H1 (cell line): Measurements from ENCODE around the gene CDH16. TPM values are rescaled to one million over a fixed set of nuclear protein-coding genes. Genes with fewer than 3 reads are reported as not detected.

Experiments
- CTCF ChIA-PET: fragments of 300-600 bp; sonication (Branson Sonifier 250); formaldehyde crosslinking; loops from one replicate; lab custom pipeline; 2021; ENCODE audit not compliant: partially characterized antibody; lab: Charles Lee
- POLR2A ChIA-PET: fragments of 300-600 bp; sonication (Branson Sonifier 250); formaldehyde crosslinking; loops from one replicate; lab custom pipeline; 2021; ENCODE audit warnings: inconsistent platforms; ENCODE audit not compliant: partially characterized antibody; lab: Charles Lee
- DNase-seq, 2 experiments: peaks; one replicate each; pipeline versions ENCODE4 v3.0.0 to v3.0.0-alpha.2; 2010 to 2022; ENCODE audit warnings: low spot score in 2 of 2, low read depth in 1 of 2, mixed read lengths in 1 of 2
- FAIRE-seq: peaks from 2 replicates; lab custom pipeline; 2011; peaks lifted over from hg19 to GRCh38; lab: Jason Lieb, UNC
- H2AFZ ChIP-seq: 2 replicates; pipeline ENCODE4 v1.8.1; 2012; ENCODE audit warnings: low read length, inconsistent platforms
- H2AK5ac ChIP-seq: 2 replicates; pipeline ENCODE4 v1.6.1; 2013; ENCODE audit warnings: low read depth, low read length
- H2BK120ac ChIP-seq: replicated peaks from 2 replicates; pipeline ENCODE3; 2013; ENCODE audit warnings: low read depth, low read length, inconsistent platforms
- H2BK12ac ChIP-seq: 2 replicates; pipeline ENCODE4 v1.6.1; 2013; ENCODE audit warnings: low read depth, low read length
- H2BK15ac ChIP-seq: 2 replicates; pipeline ENCODE4 v1.6.1; 2013; ENCODE audit warnings: low read length
- H2BK20ac ChIP-seq: 2 replicates; pipeline ENCODE4 v1.6.1; 2013; ENCODE audit warnings: low read length
- H2BK5ac ChIP-seq: 2 replicates; pipeline ENCODE4 v1.6.1; 2013; ENCODE audit warnings: low read depth, low read length
- H3K14ac ChIP-seq: 2 replicates; pipeline ENCODE4 v1.6.1; 2013; ENCODE audit warnings: inconsistent platforms; ENCODE audit not compliant: insufficient read length
- H3K18ac ChIP-seq: 2 replicates; pipeline ENCODE4 v1.6.1; 2013; ENCODE audit warnings: low read length; ENCODE audit errors: extremely low read depth
- H3K23ac ChIP-seq: 2 replicates; pipeline ENCODE4 v1.6.1; 2013; ENCODE audit warnings: inconsistent platforms; ENCODE audit not compliant: insufficient read length
- H3K23me2 ChIP-seq: 2 replicates; pipeline ENCODE4 v1.6.1; 2013; ENCODE audit warnings: low read depth, low read length
- H3K27ac ChIP-seq: 2 replicates; pipeline ENCODE4 v1.6.1; 2011; ENCODE audit warnings: low read depth, low read length, inconsistent platforms
- H3K27me3 ChIP-seq, 4 experiments: replicated peaks in 1 of 4; 1 replicate in 1 of 4; 2 replicates in 3 of 4; pipeline versions ENCODE4 v1.6.1 to v1.8.1; 2011 to 2013; ENCODE audit warnings: low read length in 3 of 4, mild to moderate bottlenecking in 3 of 4, inconsistent platforms in 2 of 4, mixed read lengths in 2 of 4, moderate library complexity in 1 of 4; ENCODE audit not compliant: control insufficient read depth in 3 of 4, insufficient read depth in 3 of 4; ENCODE audit errors: extremely low read depth in 1 of 4
- H3K36me3 ChIP-seq, 4 experiments: 2 replicates each; pipeline versions ENCODE4 v1.6.1 to v1.8.1; 2011 to 2013; ENCODE audit warnings: mild to moderate bottlenecking in 4 of 4, low read length in 3 of 4, moderate library complexity in 2 of 4, control low read depth in 1 of 4, inconsistent platforms in 1 of 4; ENCODE audit not compliant: insufficient read depth in 4 of 4, control insufficient read depth in 2 of 4
- H3K4ac ChIP-seq: replicated peaks from 2 replicates; pipeline ENCODE3; 2013; ENCODE audit warnings: low read length, low read depth, mixed read lengths, inconsistent platforms; ENCODE audit not compliant: insufficient read length
- H3K4me1 ChIP-seq, 4 experiments: replicated peaks in 1 of 4; 1 replicate in 1 of 4; 2 replicates in 3 of 4; pipeline versions ENCODE4 v1.6.1 to v1.8.1; 2011 to 2013; ENCODE audit warnings: low read length in 3 of 4, inconsistent platforms in 2 of 4, mixed read lengths in 1 of 4; ENCODE audit not compliant: insufficient read depth in 4 of 4, control insufficient read depth in 3 of 4
- H3K4me2 ChIP-seq, 2 experiments: 2 replicates each; pipeline versions ENCODE4 v1.6.1 to v1.8.1; 2011 to 2013; ENCODE audit warnings: low read depth in 2 of 2, low read length in 2 of 2, control low read depth in 1 of 2, inconsistent platforms in 1 of 2, mild to moderate bottlenecking in 1 of 2; ENCODE audit not compliant: insufficient read depth in 1 of 2
- H3K4me3 ChIP-seq, 4 experiments: fragments of 200-600, 300-600 bp in 1 of 4; sonication (generic), shearing (Covaris generic), sonication (Bioruptor Twin) in 1 of 4; 2 replicates each; pipeline versions ENCODE4 v1.5.1 to v1.8.1; 2011 to 2016; ENCODE audit warnings: low read length in 4 of 4, low read depth in 3 of 4, control low read depth in 2 of 4, inconsistent platforms in 2 of 4, mild to moderate bottlenecking in 2 of 4, mixed read lengths in 1 of 4, moderate library complexity in 1 of 4; ENCODE audit not compliant: insufficient read depth in 2 of 4; ENCODE audit errors: extremely low read depth in 1 of 4
- H3K56ac ChIP-seq: replicated peaks from 2 replicates; pipeline ENCODE3; 2013; ENCODE audit warnings: low read depth, mild to moderate bottlenecking, mixed read lengths, low read length, inconsistent platforms; ENCODE audit not compliant: insufficient read length
- H3K79me1 ChIP-seq: 2 replicates; pipeline ENCODE4 v1.6.1; 2013; ENCODE audit warnings: low read depth, low read length, control low read depth
- H3K79me2 ChIP-seq, 2 experiments: 2 replicates each; pipeline versions ENCODE4 v1.6.1 to v1.8.1; 2012 to 2013; ENCODE audit warnings: low read length in 2 of 2, mild to moderate bottlenecking in 2 of 2, inconsistent platforms in 1 of 2; ENCODE audit not compliant: insufficient read depth in 2 of 2, control insufficient read depth in 1 of 2
- H3K9ac ChIP-seq, 4 experiments: replicated peaks in 1 of 4; 1 replicate in 1 of 4; 2 replicates in 3 of 4; pipeline versions ENCODE4 v1.6.1 to v1.8.1; 2011 to 2013; ENCODE audit warnings: low read depth in 3 of 4, low read length in 3 of 4, control low read depth in 2 of 4, mild to moderate bottlenecking in 2 of 4, moderate library complexity in 2 of 4, inconsistent platforms in 1 of 4; ENCODE audit errors: extremely low read depth in 1 of 4
- H3K9me3 ChIP-seq, 2 experiments: 2 replicates each; pipeline versions ENCODE4 v1.6.1 to v1.8.1; 2012 to 2013; ENCODE audit warnings: mild to moderate bottlenecking in 2 of 2, moderate library complexity in 2 of 2, control low read depth in 1 of 2, inconsistent platforms in 1 of 2, low read depth in 1 of 2, low read length in 1 of 2, mixed read lengths in 1 of 2; ENCODE audit not compliant: insufficient read depth in 2 of 2
- H4K20me1 ChIP-seq, 2 experiments: replicated peaks in 1 of 2; 2 replicates each; pipeline versions ENCODE3 to v1.8.1; 2011 to 2013; ENCODE audit warnings: inconsistent platforms in 2 of 2, low read length in 2 of 2, mild to moderate bottlenecking in 1 of 2; ENCODE audit not compliant: insufficient read depth in 2 of 2, control insufficient read depth in 1 of 2
- H4K5ac ChIP-seq: 2 replicates; pipeline ENCODE4 v1.6.1; 2013; ENCODE audit warnings: low read length, low read depth, mixed read lengths, inconsistent platforms; ENCODE audit not compliant: insufficient read length
- H4K8ac ChIP-seq: 2 replicates; pipeline ENCODE4 v1.8.0; 2013; ENCODE audit warnings: mild to moderate bottlenecking, moderate library complexity, low read length, inconsistent platforms; ENCODE audit not compliant: insufficient read depth; ENCODE audit errors: extremely low read depth
- H4K91ac ChIP-seq: replicated peaks from 2 replicates; pipeline ENCODE3; 2013; ENCODE audit warnings: low read length, mixed read lengths, inconsistent platforms; ENCODE audit not compliant: insufficient read length
- JUND ChIP-seq: IDR thresholded peaks from 2 replicates; pipeline ENCODE4 v1.6.1; 2011; ENCODE audit warnings: mild to moderate bottlenecking, improper control_type of control experiment, low read length
- SP2 ChIP-seq: IDR thresholded peaks from 2 replicates; pipeline ENCODE4 v1.6.1; 2012; ENCODE audit warnings: mild to moderate bottlenecking, low read length, inconsistent platforms
- WGBS, 2 experiments: shearing (Covaris generic) in 1 of 2; methylation state at CpG; one replicate each; pipeline versions ENCODE4 v1.1.6 to v1.1.7; 2013 to 2015; ENCODE audit warnings: low lambda C conversion rate in 2 of 2, mixed read lengths in 2 of 2, inconsistent platforms in 1 of 2, low coverage in 1 of 2, missing lambda C conversion rate in 1 of 2; ENCODE audit not compliant: insufficient replicate concordance in 2 of 2, insufficient coverage in 1 of 2, insufficient read length in 1 of 2; ENCODE audit errors: extremely low coverage in 1 of 2, missing lambda C conversion rate in 1 of 2; 5-methylcytosine and 5-hydroxymethylcytosine counted together
- polyA plus RNA-seq, 7 experiments: library from polyadenylated mRNA; depleted of rRNA in 3 of 7; stranded (reverse) in 5 of 7; unstranded in 2 of 7; fragments of >200 nt in 5 of 7; fragments of 200-250 nt in 2 of 7; gene quantifications; 1 replicate in 5 of 7; 2 replicates in 1 of 7; 4 replicates in 1 of 7; pipeline versions ENCODE4 v1.2.1 to v1.2.3, GENCODE V29; 2011 to 2013; ENCODE audit warnings: missing spikeins in 2 of 7, mixed read lengths in 2 of 7
- total RNA-seq: library from RNA; stranded (reverse); fragmentation: NEBNext Ultra II Directional; extraction: Animal tissue kit (Norgen Biotek cat#: 25700); gene quantifications from 2 replicates; pipeline ENCODE4 v1.2.1, GENCODE V29; 2021
- TF ChIP-seq, protein P1 (sequence below): IDR thresholded peaks from 2 replicates; pipeline ENCODE4 v1.6.1; 2012; ENCODE audit warnings: inconsistent platforms

CDH16 gene
- total and polyA plus RNA-seq, 2 of the 8 experiments (the other 6 are each of a cell fraction or from before 2014, with no cell fraction given) = not detected

DNA sequence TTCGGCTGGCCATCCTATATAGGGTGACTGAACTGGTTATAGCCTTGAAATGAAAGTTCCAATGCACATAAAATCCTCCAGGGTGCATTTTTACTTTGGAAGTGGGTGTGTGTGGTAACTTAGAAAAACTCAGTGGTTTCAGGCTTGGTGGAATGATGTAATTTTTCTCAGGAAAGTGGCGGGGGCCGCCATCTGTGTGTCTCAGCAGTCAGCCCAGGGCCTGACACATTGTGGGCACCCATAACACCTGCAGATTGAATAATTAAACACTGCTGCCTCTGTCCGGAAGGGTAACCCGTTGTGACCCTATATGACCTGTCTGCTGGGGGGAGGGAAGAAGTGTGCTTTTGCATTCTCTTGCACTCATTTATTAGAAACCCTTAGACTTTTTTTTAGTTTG lies 40.6 kb downstream of the CDH16 start:
- Histone ChIP-seq H3K4me3 (no peak overlapping the region), H4K5ac (no peak overlapping the region), H3K79me1 (peaks cover 2% of the 10 kb centered on the region; the same call in 1 of the 2 replicates), H2BK5ac (no peak overlapping the region), H2BK20ac (no peak overlapping the region), H2AFZ (no peak overlapping the region), H2BK12ac (no peak overlapping the region), H3K4ac (no peak overlapping the region), H3K27me3 (peaks cover 0 to 3% (median 0%) of the 10 kb centered on the region in 4 experiments; a peak in 1 of 7 replicates), H2AK5ac (no peak overlapping the region), H3K4me2 (no peak overlapping the region), H4K20me1 (peaks cover 0 to 2% of the 10 kb centered on the region in 2 experiments), H3K79me2 (peaks cover 0 to 19% of the 10 kb centered on the region in 2 experiments; a peak in 3 of 4 replicates), H3K36me3 (no peaks in the 10 kb centered on the region; a peak in 1 of 8 replicates), H3K23ac (no peak overlapping the region), H2BK15ac (no peak overlapping the region), H3K18ac (no peak overlapping the region), H3K9ac (no peak overlapping the region), H3K14ac (no peak overlapping the region), H3K9me3 (no peaks in the 10 kb centered on the region), H2BK120ac (no peak overlapping the region), H3K56ac (no peak overlapping the region), H3K4me1 (peaks cover 0 to 10% (median 6%) of the 10 kb centered on the region in 4 experiments; a peak in 4 of 7 replicates), H3K23me2 (peaks cover 8% of the 10 kb centered on the region; the same call in 1 of the 2 replicates), H3K27ac (no peak overlapping the region), H4K8ac (no peak overlapping the region), H4K91ac (no peak overlapping the region)
- ChIA-PET POLR2A (no interaction called here), CTCF (interaction anchor here (0.6 kb wide), 1 partner anchor 53 kb away, joined by 3 read pairs; no protein-coding TSS in a partner anchor)
- FAIRE-seq (no peak), DNase-seq (no peak)
- 89% methylated on average over 5 of the region's 5 CpGs; no CpG with 5 or more reads in 1 of the 2 experiments for WGBS, 2 experiments
- TF ChIP-seq SP2 (no peak), JUND (no peak)
- TF ChIP-seq, protein P1, sequence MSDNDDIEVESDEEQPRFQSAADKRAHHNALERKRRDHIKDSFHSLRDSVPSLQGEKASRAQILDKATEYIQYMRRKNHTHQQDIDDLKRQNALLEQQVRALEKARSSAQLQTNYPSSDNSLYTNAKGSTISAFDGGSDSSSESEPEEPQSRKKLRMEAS = no peak
